ENCODE data around the gene ERN1.

ERN1 gene

DNA sequence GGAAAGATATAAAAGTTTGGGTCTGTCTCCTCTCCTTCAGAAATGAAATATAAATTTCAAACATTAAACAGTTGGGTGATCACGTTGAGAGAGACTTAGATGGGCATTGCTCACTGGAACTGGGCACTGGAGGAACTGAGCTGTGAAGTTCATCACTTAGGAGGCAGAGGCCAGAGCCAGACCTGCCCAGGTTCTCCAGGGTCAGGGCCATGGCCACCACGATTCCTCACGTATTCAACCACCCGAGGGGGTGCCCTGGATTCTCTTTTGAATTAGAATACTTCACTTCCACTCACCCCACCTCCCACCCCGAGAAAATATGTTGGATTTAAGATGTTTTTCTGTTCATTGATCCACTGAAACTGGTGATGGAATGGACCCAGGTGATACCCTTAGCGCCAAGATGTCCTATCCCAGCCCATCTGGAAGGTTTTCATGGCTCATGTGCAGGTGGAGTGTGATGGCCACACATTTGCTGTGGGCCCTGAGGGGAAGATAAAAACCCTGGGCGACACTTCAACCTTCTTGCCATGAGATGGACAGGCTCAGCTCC, 125.7 kb downstream of the ERN1 start:
- peaks cover 0 to 8% (median 0%) of the 10 kb centered on the region in 4 donors for H3K4me1 ChIP-seq
- intact Hi-C loops (cut with DNase I; ENCODE audit: low total_unique reads): no loop called here
- no peak for DNase-seq
- no peak overlapping the region for H3K4me3 ChIP-seq
- H3K9me3 ChIP-seq: no peaks in the 10 kb centered on the region
- TF ChIP-seq, protein P1, sequence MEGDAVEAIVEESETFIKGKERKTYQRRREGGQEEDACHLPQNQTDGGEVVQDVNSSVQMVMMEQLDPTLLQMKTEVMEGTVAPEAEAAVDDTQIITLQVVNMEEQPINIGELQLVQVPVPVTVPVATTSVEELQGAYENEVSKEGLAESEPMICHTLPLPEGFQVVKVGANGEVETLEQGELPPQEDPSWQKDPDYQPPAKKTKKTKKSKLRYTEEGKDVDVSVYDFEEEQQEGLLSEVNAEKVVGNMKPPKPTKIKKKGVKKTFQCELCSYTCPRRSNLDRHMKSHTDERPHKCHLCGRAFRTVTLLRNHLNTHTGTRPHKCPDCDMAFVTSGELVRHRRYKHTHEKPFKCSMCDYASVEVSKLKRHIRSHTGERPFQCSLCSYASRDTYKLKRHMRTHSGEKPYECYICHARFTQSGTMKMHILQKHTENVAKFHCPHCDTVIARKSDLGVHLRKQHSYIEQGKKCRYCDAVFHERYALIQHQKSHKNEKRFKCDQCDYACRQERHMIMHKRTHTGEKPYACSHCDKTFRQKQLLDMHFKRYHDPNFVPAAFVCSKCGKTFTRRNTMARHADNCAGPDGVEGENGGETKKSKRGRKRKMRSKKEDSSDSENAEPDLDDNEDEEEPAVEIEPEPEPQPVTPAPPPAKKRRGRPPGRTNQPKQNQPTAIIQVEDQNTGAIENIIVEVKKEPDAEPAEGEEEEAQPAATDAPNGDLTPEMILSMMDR (IDR thresholded peaks at IDR 0.05): no peak
- H3K36me3 ChIP-seq: no peaks in the 10 kb centered on the region
- H3K27ac ChIP-seq: no peak overlapping the region
- peaks cover 0 to 41% of the 10 kb centered on the region in 2 donors for H3K27me3 ChIP-seq

- Histone ChIP-seq H3K9me3 (no peaks in the 10 kb centered on the region), H3K4me3 (no peak overlapping the region), H3K36me3 (no peaks in the 10 kb centered on the region), H3K27me3 (peaks cover 0 to 48% of the 10 kb centered on the region in 2 donors), H3K4me1 (peaks cover 0 to 15% (median 4%) of the 10 kb centered on the region in 4 donors), H3K27ac (no peak overlapping the region)
- intact Hi-C loops (cut with DNase I; ENCODE audit: low total_unique reads): no loop called here
- TF ChIP-seq, protein P1 (IDR thresholded peaks at IDR 0.05): no peak
- no peak for DNase-seq
Observed at GRCh38 chr17:64003526-64004121, 126.3 kb downstream of the ERN1 start.

- Histone ChIP-seq H3K9me3 (no peaks in the 10 kb centered on the region), H3K27ac (no peak overlapping the region), H3K4me3 (no peak overlapping the region), H3K27me3 (peaks cover 0 to 55% of the 10 kb centered on the region in 2 donors), H3K36me3 (no peaks in the 10 kb centered on the region), H3K4me1 (peaks cover 0 to 19% (median 11%) of the 10 kb centered on the region in 4 donors)
- intact Hi-C loops (cut with DNase I; ENCODE audit: low total_unique reads): no loop called here
- TF ChIP-seq, protein P1 (IDR thresholded peaks at IDR 0.05): no peak
- DNase-seq: no peak
Observed at GRCh38 chr17:64002658-64003525, 127.1 kb downstream of the ERN1 start.

GRCh38 chr17:64001763-64002529, 128.0 kb downstream of the ERN1 start:
- H3K27me3 ChIP-seq: peaks cover 0 to 65% of the 10 kb centered on the region in 2 donors
- no peak for DNase-seq
- no peak overlapping the region for H3K4me3 ChIP-seq
- TF ChIP-seq, protein P1 (IDR thresholded peaks at IDR 0.05): no peak
- H3K4me1 ChIP-seq: peaks cover 0 to 26% (median 13%) of the 10 kb centered on the region in 4 donors
- no peak overlapping the region for H3K27ac ChIP-seq
- intact Hi-C loops (cut with DNase I; ENCODE audit: low total_unique reads): no loop called here
- H3K36me3 ChIP-seq: no peaks in the 10 kb centered on the region
- no peaks in the 10 kb centered on the region for H3K9me3 ChIP-seq

- intact Hi-C loops (cut with DNase I; ENCODE audit: low total_unique reads): no loop called here
- Histone ChIP-seq H3K4me3 (no peak overlapping the region), H3K4me1 (peaks cover 0 to 26% (median 13%) of the 10 kb centered on the region in 4 donors), H3K9me3 (no peaks in the 10 kb centered on the region), H3K27me3 (peaks cover 0 to 66% of the 10 kb centered on the region in 2 donors), H3K27ac (no peak overlapping the region), H3K36me3 (no peaks in the 10 kb centered on the region)
- TF ChIP-seq, protein P1 (IDR thresholded peaks at IDR 0.05): no peak
- DNase-seq: peak in 1 of 2 donors; percentile 42
Observed at GRCh38 chr17:64001091-64001579, 128.8 kb downstream of the ERN1 start.

All from tibial artery (tissue), 4 donors.